Heart left ventricle (tissue), 13 donors: ENCODE results near the gene LZTS3.

Experiments used
- POLR2A ChIP-seq, 2 donors: fragments of 450-650 bp; IDR thresholded peaks; one replicate each; pipeline ENCODE4 v1.6.1; 2017; ENCODE audit warnings: antibody characterized with exemption in 2 of 2, mild to moderate bottlenecking in 2 of 2, moderate library complexity in 2 of 2
- TF ChIP-seq, protein P1 (sequence below), 12 donors: fragments of 200-600 bp; sonication (generic) in 4 of 12; IDR thresholded peaks; one replicate each; pipeline versions ENCODE4 v1.5.0 to v1.8.0; 2018 to 2022; ENCODE audit warnings: antibody characterized with exemption in 12 of 12, mild to moderate bottlenecking in 5 of 12
- donor health status: ischemic (EF 13 %, LVEDD 7.1; RV severe dilation, severe dysfunction).
- donor health status: DM: no; HTN: yes; CAD: no.
- donor health status: DM: no; HTN: no; CAD: no.
- donor health status: ischemic (EF 25% LVEDD 6.9; RV normal size, moderate dysfunction).
- donor health status: ischemic (EF 25% LVEDD 5.7; RV mildly dilated, moderate dysfunction).
- donor health status: ischemic (EF 35%, LVEDD 5.7; RV mildly dilated, moderate dysfunction).
- donor health status: nonischemic (EF 11% LVEDD 7.7; RV severe dilation, severe dysfunction).
- donor health status: DM: yes; HTN: yes; CAD: no.
- donor health status: PGD.
- donor health status: ischemic (EF 29% LVEDD 5.4; RV normal size, mild dysfunction).
- donor health status: nonischemic (EF 23%, LVEDD 6.1; RV moderate dilation, normal function).

DNA sequence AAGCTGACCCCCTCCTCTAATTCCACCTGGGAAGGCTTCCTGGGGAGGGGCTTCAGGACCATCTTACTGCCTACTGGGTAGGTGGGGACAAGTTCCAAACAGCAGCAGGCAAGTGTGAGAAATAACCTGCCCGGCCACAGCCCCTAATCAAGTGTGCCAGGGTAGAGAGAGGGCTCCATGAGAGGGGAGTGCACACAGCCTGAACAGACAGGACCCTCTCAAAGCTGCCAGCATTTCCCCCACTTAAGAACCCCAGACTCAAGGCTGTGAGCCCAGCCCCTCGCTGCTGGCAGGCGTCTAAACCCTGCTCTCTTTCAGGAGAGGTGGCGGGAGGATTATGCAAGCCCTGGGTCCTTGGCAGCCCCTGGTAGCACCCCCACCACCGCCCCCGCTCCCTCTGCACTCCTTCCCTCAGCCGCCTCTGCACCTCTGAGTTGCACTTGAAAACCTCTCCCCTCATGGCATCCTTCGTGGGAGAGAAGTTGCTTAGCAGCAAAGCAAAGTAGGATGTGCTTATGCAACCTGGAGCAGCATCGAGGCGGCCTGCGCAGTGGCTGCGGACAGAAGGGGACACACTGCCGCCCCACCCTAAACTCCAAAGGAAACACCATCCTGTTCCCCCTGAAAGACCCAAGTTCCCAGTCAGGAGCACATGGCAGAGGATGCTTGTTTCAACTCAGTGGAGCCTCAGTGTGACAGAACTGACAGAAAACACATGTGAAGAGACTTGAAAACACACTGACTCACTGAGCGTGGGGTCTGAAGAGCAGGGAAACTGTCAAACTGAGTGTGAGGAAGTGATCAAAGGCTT lies 20.7 kb upstream of the LZTS3 start:
- TF ChIP-seq, protein P1, sequence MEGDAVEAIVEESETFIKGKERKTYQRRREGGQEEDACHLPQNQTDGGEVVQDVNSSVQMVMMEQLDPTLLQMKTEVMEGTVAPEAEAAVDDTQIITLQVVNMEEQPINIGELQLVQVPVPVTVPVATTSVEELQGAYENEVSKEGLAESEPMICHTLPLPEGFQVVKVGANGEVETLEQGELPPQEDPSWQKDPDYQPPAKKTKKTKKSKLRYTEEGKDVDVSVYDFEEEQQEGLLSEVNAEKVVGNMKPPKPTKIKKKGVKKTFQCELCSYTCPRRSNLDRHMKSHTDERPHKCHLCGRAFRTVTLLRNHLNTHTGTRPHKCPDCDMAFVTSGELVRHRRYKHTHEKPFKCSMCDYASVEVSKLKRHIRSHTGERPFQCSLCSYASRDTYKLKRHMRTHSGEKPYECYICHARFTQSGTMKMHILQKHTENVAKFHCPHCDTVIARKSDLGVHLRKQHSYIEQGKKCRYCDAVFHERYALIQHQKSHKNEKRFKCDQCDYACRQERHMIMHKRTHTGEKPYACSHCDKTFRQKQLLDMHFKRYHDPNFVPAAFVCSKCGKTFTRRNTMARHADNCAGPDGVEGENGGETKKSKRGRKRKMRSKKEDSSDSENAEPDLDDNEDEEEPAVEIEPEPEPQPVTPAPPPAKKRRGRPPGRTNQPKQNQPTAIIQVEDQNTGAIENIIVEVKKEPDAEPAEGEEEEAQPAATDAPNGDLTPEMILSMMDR (IDR thresholded peaks at IDR 0.05): no peak
- no peak for TF ChIP-seq POLR2A (IDR thresholded peaks at IDR 0.05)
